Endothelial cell of umbilical vein (primary cell): Measurements from ENCODE around the gene PTPN9. TPM values are rescaled to one million over a fixed set of nuclear protein-coding genes. Genes with fewer than 3 reads are reported as not detected.

Source experiments
- BruUV-seq: library from RNA; stranded (reverse); fragments of 400-500 nt; replicated peaks from 2 replicates; lab custom pipeline; 2021; lab: Mats Ljungman, UMichigan
- CTCF ChIA-PET: fragments of 300-600, 350-600 bp; sonication (Branson Sonifier 250); formaldehyde crosslinking; loops from one replicate; lab custom pipeline; 2021; ENCODE audit warnings: antibody characterized with exemption, inconsistent platforms; lab: Charles Lee
- POLR2A ChIA-PET: fragments of 300-600, 350-600 bp; sonication (Branson Sonifier 250); formaldehyde crosslinking; loops from one replicate; lab custom pipeline; 2021; ENCODE audit warnings: antibody characterized with exemption, inconsistent platforms; lab: Charles Lee
- DNase-seq: peaks from one replicate; pipeline ENCODE4 v3.0.0-alpha.2; 2011; ENCODE audit warnings: low read depth, low spot score
- FAIRE-seq: peaks from 2 replicates; lab custom pipeline; 2011; peaks lifted over from hg19 to GRCh38; lab: Jason Lieb, UNC
- H2AFZ ChIP-seq: 2 replicates; pipeline ENCODE4 v1.6.0; 2012; ENCODE audit warnings: low read depth, low read length, control low read depth, inconsistent platforms
- H3K27ac ChIP-seq: 2 replicates; pipeline ENCODE4 v1.5.1; 2011; ENCODE audit warnings: low read depth, mild to moderate bottlenecking, control low read depth, low read length, moderate library complexity; ENCODE audit not compliant: insufficient read depth
- H3K27me3 ChIP-seq, 2 experiments: 2 replicates each; pipeline versions ENCODE4 v1.6.0 to v1.6.1; 2011; ENCODE audit warnings: low read length in 2 of 2, mixed read lengths in 1 of 2; ENCODE audit not compliant: control insufficient read depth in 2 of 2, insufficient read depth in 2 of 2
- H3K36me3 ChIP-seq, 2 experiments: 2 replicates in 1 of 2; 3 replicates in 1 of 2; pipeline ENCODE4 v1.5.1; 2011; ENCODE audit warnings: low read length in 2 of 2, mild to moderate bottlenecking in 1 of 2, moderate library complexity in 1 of 2; ENCODE audit not compliant: control insufficient read depth in 2 of 2, insufficient read depth in 2 of 2; ENCODE audit errors: extremely low read depth in 1 of 2
- H3K4me1 ChIP-seq: 3 replicates; pipeline ENCODE4 v1.5.1; 2011; ENCODE audit warnings: mild to moderate bottlenecking, low read length; ENCODE audit not compliant: control insufficient read depth, insufficient read depth; ENCODE audit errors: extremely low read depth
- H3K4me2 ChIP-seq: 2 replicates; pipeline ENCODE4 v1.6.1; 2011; ENCODE audit warnings: low read length, control low read depth, mixed read lengths; ENCODE audit not compliant: insufficient read depth
- H3K4me3 ChIP-seq, 3 experiments: fragments of 200-600 bp in 1 of 3; sonication (generic), shearing (Covaris generic) in 1 of 3; replicated peaks in 1 of 3; 2 replicates each; pipeline ENCODE4 v1.5.1; 2011 to 2016; ENCODE audit warnings: control low read depth in 3 of 3, low read length in 3 of 3, mild to moderate bottlenecking in 2 of 3, inconsistent platforms in 1 of 3, low read depth in 1 of 3, moderate library complexity in 1 of 3; ENCODE audit not compliant: insufficient read depth in 1 of 3
- H3K79me2 ChIP-seq: 2 replicates; pipeline ENCODE4 v1.6.0; 2012; ENCODE audit warnings: low read length, inconsistent platforms; ENCODE audit not compliant: control insufficient read depth, insufficient read depth
- H3K9ac ChIP-seq: replicated peaks from 2 replicates; pipeline ENCODE3; 2011; ENCODE audit warnings: low read length, control low read depth; ENCODE audit not compliant: insufficient read depth; ENCODE audit errors: extremely low read depth
- H3K9me1 ChIP-seq: replicated peaks from 3 replicates; pipeline ENCODE4 v1.6.0; 2011; ENCODE audit warnings: mild to moderate bottlenecking, low read length; ENCODE audit not compliant: control insufficient read depth, insufficient read depth; ENCODE audit errors: extremely low read depth
- H3K9me3 ChIP-seq: replicated peaks from 2 replicates; pipeline ENCODE4 v1.5.1; 2012; ENCODE audit warnings: low read length, inconsistent platforms; ENCODE audit not compliant: control insufficient read depth, insufficient read depth
- H4K20me1 ChIP-seq: replicated peaks from 2 replicates; pipeline ENCODE3; 2011; ENCODE audit warnings: mild to moderate bottlenecking, low read length; ENCODE audit not compliant: control insufficient read depth, insufficient read depth; ENCODE audit errors: extremely low read depth
- EZH2 ChIP-seq: IDR thresholded peaks from 2 replicates; pipeline ENCODE4 v1.6.1; 2012; ENCODE audit warnings: borderline replicate concordance, low read depth, mild to moderate bottlenecking, moderate library complexity, low read length, inconsistent platforms; ENCODE audit not compliant: severe bottlenecking
- FOS ChIP-seq: IDR thresholded peaks from 2 replicates; pipeline ENCODE4 v1.6.1; 2011; ENCODE audit warnings: mild to moderate bottlenecking, low read length, moderate library complexity, borderline replicate concordance; ENCODE audit not compliant: insufficient read depth
- GATA2 ChIP-seq: IDR thresholded peaks from 2 replicates; pipeline ENCODE4 v1.7.0; 2011; ENCODE audit warnings: low read depth, mild to moderate bottlenecking, moderate library complexity, mixed read lengths, low read length; ENCODE audit not compliant: insufficient read length, insufficient read depth
- JUN ChIP-seq: IDR thresholded peaks from 2 replicates; pipeline ENCODE4 v1.6.1; 2011; ENCODE audit warnings: borderline replicate concordance, low read depth; ENCODE audit not compliant: insufficient read length, insufficient read depth
- MYC ChIP-seq: IDR thresholded peaks from one replicate; pipeline ENCODE4 v1.6.1; 2011; ENCODE audit warnings: mild to moderate bottlenecking, low read depth, low read length
- POLR2A ChIP-seq: IDR thresholded peaks from 2 replicates; pipeline ENCODE4 v1.6.1; 2012; ENCODE audit warnings: low read depth, mild to moderate bottlenecking, control low read depth, low read length
- POLR2AphosphoS5 ChIP-seq: IDR thresholded peaks from 2 replicates; pipeline ENCODE4 v1.6.1; 2012; ENCODE audit warnings: low read depth, mild to moderate bottlenecking, control low read depth, low read length, moderate library complexity; ENCODE audit not compliant: insufficient read depth
- dilution Hi-C: fragments of 300-500 bp; cut with MboI; formaldehyde crosslinking; loops from one replicate; pipeline ENCODE4 v1.15.0; 2019; ENCODE audit warnings: low sequenced_read_pairs; ENCODE audit not compliant: extremely low pct_ligation_motif_present
- intact Hi-C: fragments of 100-400 bp; cut with micrococcal nuclease; formaldehyde crosslinking; loops from one replicate; pipeline ENCODE4 v1.10.0; 2022
- polyA plus RNA-seq, 4 experiments: library from polyadenylated mRNA; depleted of rRNA in 3 of 4; stranded (reverse) in 3 of 4; unstranded in 1 of 4; fragments of >200 nt; gene quantifications; 2 replicates each; pipeline versions ENCODE4 v1.2.1 to v1.2.3, GENCODE V29; 2011 to 2012; ENCODE audit warnings: missing spikeins in 1 of 4
- total RNA-seq: library from RNA; stranded (reverse); gene quantifications from 2 replicates; pipeline ENCODE4 v1.2.3, GENCODE V29; 2021
- TF ChIP-seq, protein P1 (sequence below), 2 donors: IDR thresholded peaks; 1 replicate in 1 of 2; 2 replicates in 1 of 2; pipeline ENCODE4 v1.5.1; 2011; ENCODE audit warnings: low read length in 2 of 2, mild to moderate bottlenecking in 2 of 2, moderate library complexity in 2 of 2, control low read depth in 1 of 2, inconsistent platforms in 1 of 2, low read depth in 1 of 2; ENCODE audit not compliant: insufficient read depth in 1 of 2; ENCODE audit errors: extremely low read depth in 1 of 2
- TF ChIP-seq, protein P2 (sequence below): IDR thresholded peaks from 2 replicates; pipeline ENCODE4 v1.6.1; 2011; ENCODE audit not compliant: insufficient read depth, insufficient read length

Gene PTPN9
- total and polyA plus RNA-seq, 2 donors (not counting 3 experiments of a cell fraction or from before 2014, with no cell fraction given): 31.4 to 37.2 TPM

DNA sequence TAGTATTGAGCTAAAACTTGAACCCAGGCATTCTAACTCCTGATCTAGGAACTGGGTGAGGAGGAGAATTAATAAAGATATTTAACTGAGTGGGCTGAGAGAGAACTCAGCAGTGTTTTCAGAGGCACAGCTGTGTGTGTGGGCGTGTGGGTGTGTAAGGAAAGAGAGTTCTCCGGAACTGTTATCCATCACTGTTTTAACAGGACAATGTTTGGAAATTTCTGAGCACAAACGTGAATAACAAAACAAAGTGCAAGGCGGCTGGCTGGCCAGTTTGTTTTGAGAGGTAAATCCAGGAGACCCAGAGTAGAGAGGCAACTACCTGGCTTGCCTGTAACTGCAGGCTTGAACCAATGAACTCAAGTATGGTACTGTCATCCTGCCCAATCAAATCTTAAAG lies 5.0 kb upstream of the PTPN9 start:
- TF ChIP-seq, protein P1, sequence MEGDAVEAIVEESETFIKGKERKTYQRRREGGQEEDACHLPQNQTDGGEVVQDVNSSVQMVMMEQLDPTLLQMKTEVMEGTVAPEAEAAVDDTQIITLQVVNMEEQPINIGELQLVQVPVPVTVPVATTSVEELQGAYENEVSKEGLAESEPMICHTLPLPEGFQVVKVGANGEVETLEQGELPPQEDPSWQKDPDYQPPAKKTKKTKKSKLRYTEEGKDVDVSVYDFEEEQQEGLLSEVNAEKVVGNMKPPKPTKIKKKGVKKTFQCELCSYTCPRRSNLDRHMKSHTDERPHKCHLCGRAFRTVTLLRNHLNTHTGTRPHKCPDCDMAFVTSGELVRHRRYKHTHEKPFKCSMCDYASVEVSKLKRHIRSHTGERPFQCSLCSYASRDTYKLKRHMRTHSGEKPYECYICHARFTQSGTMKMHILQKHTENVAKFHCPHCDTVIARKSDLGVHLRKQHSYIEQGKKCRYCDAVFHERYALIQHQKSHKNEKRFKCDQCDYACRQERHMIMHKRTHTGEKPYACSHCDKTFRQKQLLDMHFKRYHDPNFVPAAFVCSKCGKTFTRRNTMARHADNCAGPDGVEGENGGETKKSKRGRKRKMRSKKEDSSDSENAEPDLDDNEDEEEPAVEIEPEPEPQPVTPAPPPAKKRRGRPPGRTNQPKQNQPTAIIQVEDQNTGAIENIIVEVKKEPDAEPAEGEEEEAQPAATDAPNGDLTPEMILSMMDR (IDR thresholded peaks at IDR 0.05; ENCODE audit: extremely low read depth in 1 of 2, insufficient read depth in 1 of 2, low read depth in 1 of 2, low read length in 2 of 2): no peak
- TF ChIP-seq GATA2: no peak
- no peak for TF ChIP-seq MYC
- TF ChIP-seq POLR2A: no peak
- TF ChIP-seq JUN: no peak
- TF ChIP-seq, protein P2, sequence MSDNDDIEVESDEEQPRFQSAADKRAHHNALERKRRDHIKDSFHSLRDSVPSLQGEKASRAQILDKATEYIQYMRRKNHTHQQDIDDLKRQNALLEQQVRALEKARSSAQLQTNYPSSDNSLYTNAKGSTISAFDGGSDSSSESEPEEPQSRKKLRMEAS: no peak
- TF ChIP-seq EZH2: no peak
- no peak for TF ChIP-seq FOS
- no peak for TF ChIP-seq POLR2AphosphoS5
- Histone ChIP-seq H4K20me1 (no peaks in the 10 kb centered on the region), H3K36me3 (no peaks in the 10 kb centered on the region), H3K4me1 (peaks cover 4% of the 10 kb centered on the region), H3K27me3 (no peaks in the 10 kb centered on the region), H3K4me3 (no peak overlapping the region), H3K9me1 (no peaks in the 10 kb centered on the region), H2AFZ (no peak overlapping the region), H3K4me2 (no peak overlapping the region), H3K79me2 (no peaks in the 10 kb centered on the region), H3K27ac (no peak overlapping the region), H3K9me3 (no peaks in the 10 kb centered on the region), H3K9ac (no peak overlapping the region)
- BruUV-seq: no TSS peak
- CTCF ChIA-PET: no interaction called here
- FAIRE-seq: no peak
- dilution Hi-C loops (loop anchor here (25.0 kb wide), 1 partner anchor 122 kb away; the partner anchor contains the start of gene SIN3A), intact Hi-C loops (no loop called here)
- POLR2A ChIA-PET: interaction anchor here (0.6 kb wide), 1 partner anchor 9 kb away, joined by 13 read pairs; no protein-coding TSS in a partner anchor
- no peak for DNase-seq
